Body of pancreas (tissue), 4 donors: Measurements from ENCODE around the gene CDH4.

Experiments
- CTCF ChIP-seq, 7 experiments: fragments of 450-650 bp in 4 of 7; fragments of 200-600 bp in 3 of 7; sonication (generic) in 3 of 7; IDR thresholded peaks; one replicate each; pipeline ENCODE4 v1.5.1; 2016 to 2019; ENCODE audit warnings: antibody characterized with exemption in 7 of 7
- POLR2A ChIP-seq, 3 donors: fragments of 450-650 bp; IDR thresholded peaks; one replicate each; pipeline ENCODE4 v1.6.1; 2016; ENCODE audit warnings: antibody characterized with exemption in 3 of 3, mild to moderate bottlenecking in 2 of 3

- TF ChIP-seq CTCF (IDR thresholded peaks at IDR 0.05) (no peak), POLR2A (IDR thresholded peaks at IDR 0.05) (no peak)
Measured at GRCh38 chr20:61373956-61374545, 122.0 kb downstream of the CDH4 start.
